Thymus (tissue), 11 donors: ENCODE results near the gene VRK1. TPM values are rescaled to one million over a fixed set of nuclear protein-coding genes. Genes with fewer than 3 reads are reported as not detected.
"Not testable (repeated sequence)": the region's sequence is repeated elsewhere in the genome, so short reads cannot be mapped to it uniquely, and the experiment has no call there.

Source experiments
- DNase-seq, 9 donors: peaks; one replicate each; pipeline ENCODE4 v3.0.0-alpha.2; 2013; ENCODE audit warnings: low spot score in 9 of 9, low read depth in 6 of 9, missing footprints in 1 of 9
- H3K27ac ChIP-seq, 2 donors: one replicate each; pipeline ENCODE4 v1.5.1; 2013; ENCODE audit warnings: control low read depth in 1 of 2, low read depth in 1 of 2, low read length in 1 of 2, mild to moderate bottlenecking in 1 of 2, moderate library complexity in 1 of 2
- H3K27me3 ChIP-seq, 2 donors: one replicate each; pipeline ENCODE4 v1.5.1; 2013; ENCODE audit warnings: low read length in 1 of 2; ENCODE audit not compliant: control insufficient read depth in 2 of 2, insufficient read depth in 1 of 2
- H3K36me3 ChIP-seq, 2 donors: one replicate each; pipeline ENCODE4 v1.5.1; 2013; ENCODE audit warnings: low read length in 1 of 2, mild to moderate bottlenecking in 1 of 2, moderate library complexity in 1 of 2; ENCODE audit not compliant: control insufficient read depth in 2 of 2, insufficient read depth in 2 of 2
- H3K4me1 ChIP-seq, 2 donors: one replicate each; pipeline ENCODE4 v1.5.1; 2013; ENCODE audit warnings: low read length in 2 of 2; ENCODE audit not compliant: control insufficient read depth in 2 of 2, insufficient read depth in 2 of 2
- H3K4me3 ChIP-seq, 2 donors: one replicate each; pipeline ENCODE4 v1.5.1; 2013; ENCODE audit warnings: low read length in 2 of 2, control low read depth in 1 of 2, mild to moderate bottlenecking in 1 of 2
- H3K9me3 ChIP-seq, 2 donors: one replicate each; pipeline ENCODE4 v1.5.1; 2013; ENCODE audit warnings: low read length in 1 of 2, mild to moderate bottlenecking in 1 of 2; ENCODE audit not compliant: control insufficient read depth in 2 of 2, insufficient read depth in 1 of 2
- WGBS: extraction: QIAGEN DNeasy Blood & Tissue Kit; methylation state at CpG from one replicate; pipeline ENCODE4 v1.1.7; 2013; 5-methylcytosine and 5-hydroxymethylcytosine counted together
- polyA plus RNA-seq: library from polyadenylated mRNA; stranded (reverse); fragments of 200-250 nt; gene quantifications from one replicate; pipeline ENCODE4 v1.2.3, GENCODE V29; 2013
- total RNA-seq: library from RNA; stranded (reverse); fragments of 120-200 nt; gene quantifications from one replicate; pipeline ENCODE4 v1.2.4, GENCODE V29; 2013
- donor health status: healthy.

Gene VRK1
- total and polyA plus RNA-seq, 2 donors, result 23.0 to 83.1 TPM

DNA sequence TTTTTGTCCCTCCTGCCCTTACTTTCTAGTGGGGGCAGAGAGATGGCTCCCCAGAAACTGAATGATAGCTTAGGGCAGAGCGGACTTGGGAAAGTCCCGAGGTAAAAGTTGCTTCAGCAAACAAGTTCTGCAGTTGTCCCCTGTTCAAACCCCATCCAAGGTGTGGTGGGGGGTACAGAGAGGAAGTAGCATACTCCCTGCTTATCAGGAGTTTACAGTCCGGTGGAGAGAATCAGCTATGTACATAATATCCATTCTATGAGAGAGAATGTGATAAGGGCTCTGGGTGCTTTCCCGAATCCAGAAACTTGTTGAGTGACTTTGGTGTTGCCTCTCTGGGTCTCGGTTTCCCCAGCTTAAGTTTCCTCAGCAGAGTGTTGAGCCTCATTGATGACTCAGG, 40.4 kb upstream of the VRK1 start:
- no peaks in the 10 kb centered on the region for H3K36me3 ChIP-seq
- 80% methylated on average over 5 of the region's 5 CpGs for WGBS
- DNase-seq, result no peak
- H3K9me3 ChIP-seq, result no peaks in the 10 kb centered on the region
- H3K27ac ChIP-seq, result no peak overlapping the region
- H3K4me1 ChIP-seq, result no peaks in the 10 kb centered on the region
- peaks cover 3 to 8% of the 10 kb centered on the region in 2 donors for H3K27me3 ChIP-seq
- no peak overlapping the region for H3K4me3 ChIP-seq

DNA sequence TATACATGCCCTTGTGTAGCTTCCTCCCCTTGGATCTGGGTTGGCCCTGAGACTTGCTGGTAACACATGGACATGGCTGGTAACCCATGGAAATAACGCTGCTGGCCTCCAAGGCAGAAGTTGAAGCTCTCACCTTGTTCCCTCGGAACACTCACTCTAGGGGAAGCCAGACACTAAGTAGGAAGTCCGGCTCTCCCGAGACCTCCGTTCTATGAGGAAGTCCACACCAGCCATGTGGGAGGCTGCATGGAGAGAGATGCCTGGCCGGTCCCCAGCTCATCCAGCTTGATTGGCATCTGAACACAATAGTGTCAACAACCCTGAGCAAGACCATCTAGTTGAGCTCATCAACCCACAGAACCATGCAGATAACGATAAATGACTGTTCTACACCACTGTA, 39.7 kb upstream of the VRK1 start:
- no peak overlapping the region for H3K4me3 ChIP-seq
- no peak for DNase-seq
- H3K4me1 ChIP-seq, result no peaks in the 10 kb centered on the region
- 37% methylated on average over 7 of the region's 7 CpGs for WGBS
- no peaks in the 10 kb centered on the region for H3K36me3 ChIP-seq
- no peak overlapping the region for H3K27ac ChIP-seq
- H3K27me3 ChIP-seq, result peaks cover 3 to 8% of the 10 kb centered on the region in 2 donors
- no peaks in the 10 kb centered on the region for H3K9me3 ChIP-seq

DNA sequence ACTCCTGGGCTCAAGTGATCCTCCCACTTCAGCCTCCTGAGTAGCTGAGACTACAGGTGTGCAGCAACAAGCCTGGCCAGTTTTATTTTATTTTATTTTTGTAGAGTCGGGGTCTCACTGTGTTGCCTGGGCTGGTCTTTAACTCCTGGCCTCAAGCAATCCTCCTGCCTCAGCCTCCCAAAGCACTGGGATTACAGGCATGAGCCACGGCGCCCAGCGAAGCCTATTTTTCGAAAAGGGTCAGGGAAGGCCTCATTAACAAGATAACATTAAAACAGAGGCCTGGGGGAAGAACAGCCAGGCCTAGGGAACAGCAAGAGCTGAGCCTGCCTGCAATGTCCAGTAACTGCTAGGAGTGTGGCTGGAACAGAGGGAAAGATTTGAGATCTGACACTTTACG, 36.1 kb upstream of the VRK1 start:
- Histone ChIP-seq H3K9me3 (no peaks in the 10 kb centered on the region), H3K4me3 (no peak overlapping the region), H3K4me1 (no peaks in the 10 kb centered on the region), H3K27ac (no peak overlapping the region), H3K27me3 (peaks cover 3 to 13% of the 10 kb centered on the region in 2 donors), H3K36me3 (no peaks in the 10 kb centered on the region)
- DNase-seq, result no peak
- 98% methylated on average over 6 of the region's 6 CpGs for WGBS

DNA sequence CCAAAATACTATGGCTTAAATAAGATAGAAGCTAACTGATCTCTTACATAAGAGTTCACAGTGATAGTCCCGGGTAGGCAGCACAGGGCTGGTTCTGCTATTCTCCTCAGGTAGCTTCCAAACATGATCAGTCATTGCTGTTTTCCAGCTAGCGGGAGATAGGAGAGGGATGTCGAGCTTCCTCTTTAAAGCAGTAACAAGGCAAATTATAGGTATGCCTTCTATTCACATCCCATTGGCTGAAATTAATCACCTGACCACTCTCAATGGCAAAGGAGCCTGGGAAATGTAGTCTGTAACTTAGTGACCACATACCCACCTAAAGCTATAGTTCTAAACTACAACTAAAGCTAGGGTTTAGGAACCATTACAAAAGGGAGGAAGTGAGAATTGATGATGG, 34.5 kb upstream of the VRK1 start:
- Histone ChIP-seq H3K4me1 (no peaks in the 10 kb centered on the region), H3K4me3 (no peak overlapping the region)
- 7% methylated on average over 3 of the region's 3 CpGs for WGBS

DNA sequence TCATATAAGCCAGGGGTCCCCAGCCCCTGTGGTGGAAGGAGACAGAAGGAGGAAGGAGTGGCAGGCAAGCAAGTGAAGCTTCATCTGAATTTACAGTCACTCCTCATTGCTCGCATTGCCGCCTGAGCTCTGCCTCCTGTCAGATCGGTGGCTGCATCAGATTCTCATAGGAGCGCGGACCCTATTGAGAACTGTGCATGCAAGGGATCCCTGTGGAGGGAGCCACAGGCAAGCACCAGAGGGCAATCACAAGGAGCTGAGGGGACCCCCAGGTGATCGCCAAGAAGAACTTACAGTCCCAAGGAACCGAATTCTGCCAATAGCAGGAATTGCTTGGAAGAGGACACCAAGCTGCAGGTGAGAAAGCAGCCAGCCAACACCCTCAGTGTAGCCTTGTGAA, 33.2 kb upstream of the VRK1 start:
- Histone ChIP-seq H3K4me1 (no peaks in the 10 kb centered on the region), H3K9me3 (no peaks in the 10 kb centered on the region), H3K4me3 (no peak overlapping the region), H3K27ac (no peak overlapping the region), H3K36me3 (no peaks in the 10 kb centered on the region), H3K27me3 (peaks cover 0 to 12% of the 10 kb centered on the region in 2 donors)
- no peak for DNase-seq
- 87% methylated on average over 7 of the region's 7 CpGs for WGBS

More for the DNA sequence above, 34.5 kb upstream of the VRK1 start:
- no peaks in the 10 kb centered on the region for H3K36me3 ChIP-seq
- DNase-seq, result peak; percentile 38 to 83 (median 58)
- no peaks in the 10 kb centered on the region for H3K9me3 ChIP-seq
- H3K27me3 ChIP-seq, result peaks cover 0 to 10% of the 10 kb centered on the region in 2 donors
- no peak overlapping the region for H3K27ac ChIP-seq

DNA sequence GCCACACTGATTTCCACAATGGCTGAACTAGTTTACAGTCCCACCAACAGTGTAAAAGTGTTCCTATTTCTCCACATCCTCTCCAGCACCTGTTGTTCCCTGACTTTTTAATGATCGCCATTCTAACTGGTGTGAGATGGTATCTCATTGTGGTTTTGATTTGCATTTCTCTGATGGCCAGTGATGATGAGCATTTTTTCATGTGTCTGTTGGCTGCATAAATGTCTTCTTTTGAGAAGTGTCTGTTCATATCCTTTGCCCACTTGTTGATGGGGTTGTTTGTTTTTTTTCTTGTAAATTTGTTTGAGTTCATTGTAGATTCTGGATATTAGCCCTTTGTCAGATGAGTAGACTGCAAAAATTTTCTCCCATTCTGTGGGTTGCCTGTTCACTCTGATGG, 32.0 kb upstream of the VRK1 start:
- H3K27ac ChIP-seq, result not testable (repeated sequence)

DNA sequence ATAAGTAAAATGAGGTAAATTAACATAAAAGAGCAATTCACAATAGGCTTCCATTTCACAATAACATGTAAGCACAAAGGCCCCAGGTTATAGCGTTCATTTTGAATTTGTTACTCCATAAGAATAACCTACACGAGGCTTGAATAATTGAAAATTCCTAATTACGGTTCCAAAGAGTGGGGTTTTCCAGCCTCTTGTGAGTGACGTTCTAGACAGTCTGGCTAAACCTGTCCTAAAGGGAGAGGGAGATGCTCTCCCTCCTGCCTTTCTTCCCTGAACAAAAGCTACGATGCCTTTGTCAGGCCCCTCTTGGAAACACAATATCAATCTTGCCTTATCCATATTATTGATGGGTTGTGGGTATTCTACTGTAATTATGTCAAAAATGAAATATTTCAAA, 24.3 kb upstream of the VRK1 start:
- no peak overlapping the region for H3K4me3 ChIP-seq
- DNase-seq, result no peak
- H3K9me3 ChIP-seq, result no peaks in the 10 kb centered on the region
- peaks cover 0 to 4% of the 10 kb centered on the region in 2 donors for H3K27me3 ChIP-seq
- 95% methylated on average over 5 of the region's 5 CpGs for WGBS
- no peak overlapping the region for H3K27ac ChIP-seq
- H3K4me1 ChIP-seq, result no peaks in the 10 kb centered on the region
- no peaks in the 10 kb centered on the region for H3K36me3 ChIP-seq

More for the DNA sequence above, 32.0 kb upstream of the VRK1 start:
- not testable (repeated sequence) for H3K36me3 ChIP-seq, H3K4me3 ChIP-seq, H3K4me1 ChIP-seq, H3K9me3 ChIP-seq, DNase-seq
- peaks cover 0 to 12% of the 10 kb centered on the region in 2 donors for H3K27me3 ChIP-seq
- no CpG with 5 or more reads among the region's 1 CpG for WGBS

DNA sequence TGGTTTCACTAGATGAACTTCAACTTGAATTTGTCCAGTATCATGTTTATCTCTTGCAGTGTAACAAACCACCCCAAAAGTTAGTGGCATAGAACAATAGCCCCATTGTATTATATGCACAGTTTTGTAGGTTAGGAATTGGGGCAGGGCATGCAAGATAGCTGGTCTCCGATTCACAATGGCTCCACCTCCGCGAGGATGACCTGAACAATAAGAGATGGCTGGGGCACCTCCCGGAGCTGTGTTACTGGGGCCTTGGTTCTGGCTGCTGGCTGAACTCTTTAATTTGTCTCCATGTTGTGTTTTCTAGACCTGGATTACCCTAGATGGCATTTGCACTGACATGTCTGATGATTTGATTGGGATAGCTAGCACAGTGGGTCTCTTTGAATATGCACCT, 20.4 kb upstream of the VRK1 start:
- 98% methylated on average over 4 of the region's 4 CpGs for WGBS
- no peaks in the 10 kb centered on the region for H3K4me1 ChIP-seq
- H3K36me3 ChIP-seq, result no peaks in the 10 kb centered on the region
- H3K27me3 ChIP-seq, result peaks cover 0 to 11% of the 10 kb centered on the region in 2 donors
- H3K27ac ChIP-seq, result no peak overlapping the region
- H3K4me3 ChIP-seq, result no peak overlapping the region
- no peaks in the 10 kb centered on the region for H3K9me3 ChIP-seq
- no peak for DNase-seq

DNA sequence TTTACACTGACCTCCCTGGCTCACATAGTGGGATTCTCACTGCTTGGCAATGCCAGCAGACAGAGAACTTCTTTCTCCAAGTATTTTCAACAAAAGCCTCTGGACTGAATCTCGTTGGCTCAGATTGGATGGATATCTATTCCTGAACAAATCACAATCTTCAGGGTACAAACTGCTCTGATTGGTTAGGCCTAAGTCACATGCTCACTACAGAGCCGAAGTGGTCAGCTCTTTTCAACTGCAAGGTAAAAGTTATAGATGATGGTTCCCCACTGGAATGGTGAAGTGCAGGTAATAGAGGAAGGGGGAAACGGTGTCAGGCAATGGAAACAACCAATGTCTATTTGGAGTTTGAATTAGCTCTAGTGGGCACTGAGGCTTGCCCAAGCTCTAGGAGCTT, 16.7 kb upstream of the VRK1 start:
- H3K36me3 ChIP-seq, result no peaks in the 10 kb centered on the region

DNA sequence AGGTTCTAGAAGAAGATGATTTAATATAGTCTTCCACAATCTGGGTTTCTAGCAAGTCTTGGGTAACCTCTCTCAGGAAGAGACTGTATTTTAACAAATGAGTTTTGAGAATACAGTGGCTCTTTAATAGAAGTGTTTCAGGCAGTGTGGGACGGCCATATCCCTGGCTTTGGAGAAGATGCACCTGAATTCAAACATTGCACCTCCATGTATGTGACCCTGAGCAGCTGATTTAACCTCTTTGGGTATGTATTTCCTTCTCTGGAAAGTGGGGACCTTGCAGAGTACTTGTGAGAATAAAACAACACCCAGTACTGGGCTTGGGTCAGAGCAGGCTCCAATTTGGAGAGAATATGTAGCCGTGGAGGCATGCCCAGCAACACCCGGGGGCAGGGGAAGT, 15.8 kb upstream of the VRK1 start:
- Histone ChIP-seq H3K27me3 (peaks cover 0 to 12% of the 10 kb centered on the region in 2 donors), H3K4me1 (no peaks in the 10 kb centered on the region), H3K4me3 (no peak overlapping the region), H3K36me3 (no peaks in the 10 kb centered on the region), H3K27ac (no peak overlapping the region), H3K9me3 (peaks cover 0 to 3% of the 10 kb centered on the region in 2 donors)
- WGBS, result 93% methylated on average over 3 of the region's 3 CpGs
- DNase-seq, result no peak

More for the DNA sequence above, 16.7 kb upstream of the VRK1 start:
- 95% methylated on average over 3 of the region's 3 CpGs for WGBS
- no peak for DNase-seq
- H3K4me1 ChIP-seq, result no peaks in the 10 kb centered on the region
- H3K9me3 ChIP-seq, result peaks cover 0 to 3% of the 10 kb centered on the region in 2 donors
- H3K27ac ChIP-seq, result no peak overlapping the region
- no peak overlapping the region for H3K4me3 ChIP-seq
- peaks cover 0 to 12% of the 10 kb centered on the region in 2 donors for H3K27me3 ChIP-seq
